ENCODE measurements around the gene LHX4. TPM values are rescaled to one million over a fixed set of nuclear protein-coding genes. Genes with fewer than 3 reads are reported as not detected.

LHX4 gene
- total and polyA plus RNA-seq, 10 of the 15 experiments (the other 5 are each of a cell fraction or from before 2014, with no cell fraction given) = 0.05 to 0.80 (median 0.32) TPM; not detected in 6

- in situ Hi-C loops (cut with MboI) = no loop called here
- POLR2A ChIA-PET = no interaction called here
- no peak for FAIRE-seq
- Histone ChIP-seq H4K20me1 (ENCODE audit: control insufficient read depth, insufficient read depth) (no peaks in the 10 kb centered on the region), H3K27me3 (replicated peaks in 1 of 2; ENCODE audit: control insufficient read depth in 2 of 2, insufficient read depth in 2 of 2, low read length in 1 of 2) (no peaks in the 10 kb centered on the region), H3K9ac (ENCODE audit: control insufficient read depth, insufficient read depth, low read length) (no peak overlapping the region), H2AFZ (ENCODE audit: control insufficient read depth, low read depth, low read length) (no peak overlapping the region), H3K4me2 (ENCODE audit: control insufficient read depth, insufficient read depth) (no peak overlapping the region), H3K27ac (ENCODE audit: control insufficient read depth, insufficient read depth) (no peak overlapping the region), H3K79me2 (ENCODE audit: control insufficient read depth, insufficient read depth, low read length) (no peaks in the 10 kb centered on the region), H3K4me3 (no peak overlapping the region), H3K36me3 (ENCODE audit: control insufficient read depth in 2 of 2, insufficient read depth in 2 of 2, low read length in 1 of 2) (no peaks in the 10 kb centered on the region), H3K4me1 (ENCODE audit: control insufficient read depth, insufficient read depth, low read length) (no peaks in the 10 kb centered on the region), H3K9me3 (replicated peaks; ENCODE audit: control insufficient read depth, insufficient read depth, low read length) (no peaks in the 10 kb centered on the region)
- ATAC-seq = no peak
- TF ChIP-seq ZBED1 (IDR thresholded peaks at IDR 0.05; ENCODE audit: borderline replicate concordance) (no peak), FOS (IDR thresholded peaks at IDR 0.05; ENCODE audit: borderline replicate concordance, extremely low read depth, insufficient read length) (no peak), RB1 (IDR thresholded peaks at IDR 0.05; ENCODE audit: borderline replicate concordance) (no peak), PAX5 (IDR thresholded peaks at IDR 0.05; ENCODE audit: borderline replicate concordance, low read depth, low read length) (no peak), ATF7 (IDR thresholded peaks at IDR 0.05; ENCODE audit: low read depth) (no peak), TAF1 (IDR thresholded peaks at IDR 0.05; ENCODE audit: borderline replicate concordance, low read depth, low read length) (no peak), MYB (IDR thresholded peaks at IDR 0.05; ENCODE audit: borderline replicate concordance, low read depth, low read length) (no peak)
- WGBS (ENCODE audit: insufficient coverage, insufficient replicate concordance, low lambda C conversion rate, missing lambda C conversion rate) = 30% methylated on average over 7 of the region's 7 CpGs
- no TSS peak for BruUV-seq (replicated peaks)
- SMC1A ChIA-PET (ENCODE audit: uncharacterized antibody, unreplicated experiment) = no interaction called here
- CTCF ChIA-PET = no interaction called here
- RAD21 ChIA-PET (ENCODE audit: unreplicated experiment) = no interaction called here
- intact Hi-C loops (cut with micrococcal nuclease; ENCODE audit: unreplicated experiment) = no loop called here
- no peak for DNase-seq (ENCODE audit: low read depth, low spot score)
These were observed 13.1 kb upstream of the LHX4 start for GRCh38 chr1:180217006-180217405.

DNA sequence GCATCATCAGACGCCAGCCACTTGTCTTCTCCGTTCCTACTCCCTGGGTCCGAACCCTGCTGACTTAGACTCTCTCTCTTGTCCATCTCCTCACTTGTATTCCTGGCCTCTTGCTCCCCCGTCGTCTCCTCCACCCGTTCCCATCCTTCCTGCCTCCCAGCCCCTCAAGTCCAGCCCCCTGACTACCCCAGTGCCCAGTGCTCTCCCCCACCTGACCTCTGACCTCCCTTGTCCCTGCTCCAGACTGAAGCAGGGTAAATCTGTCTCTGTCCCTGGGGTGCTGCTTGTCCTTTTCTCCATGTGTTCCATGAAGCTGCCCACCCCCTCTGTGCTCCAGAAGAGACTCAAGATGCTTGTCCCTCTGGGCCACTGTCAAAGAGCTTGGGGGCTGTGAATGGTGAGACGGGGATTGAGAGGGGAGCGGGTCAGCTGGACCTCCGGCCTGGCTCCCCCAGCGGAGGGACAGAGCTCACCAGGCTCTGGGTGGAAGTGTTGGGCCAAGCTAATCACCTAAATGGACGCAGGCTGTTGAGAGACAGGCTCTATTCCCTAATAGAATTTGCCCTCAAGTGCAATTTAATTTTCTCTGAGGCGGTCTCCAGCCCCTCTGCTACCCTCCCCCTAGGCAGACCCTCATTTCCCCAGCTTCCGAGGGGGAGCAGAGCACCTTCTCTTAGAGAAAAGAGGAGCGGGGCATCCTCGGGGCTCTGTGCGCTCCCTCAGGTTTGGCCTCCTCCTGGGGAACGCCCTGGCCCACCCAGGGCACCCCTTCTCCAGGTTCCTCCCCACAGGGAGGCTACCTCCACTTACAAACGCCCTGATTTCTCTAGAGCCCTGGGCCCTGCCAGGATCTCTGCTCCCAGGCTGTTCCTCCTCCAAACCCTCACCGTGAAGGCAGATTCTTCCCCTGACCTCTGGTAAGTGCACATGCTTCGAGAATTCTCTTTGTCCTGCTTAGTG lies 11.0 kb upstream of the LHX4 start:
- no peak overlapping the region for H3K27ac ChIP-seq (ENCODE audit: control insufficient read depth, insufficient read depth)
- BruUV-seq (replicated peaks) = no TSS peak
- in situ Hi-C loops (cut with MboI) (no loop called here), intact Hi-C loops (cut with micrococcal nuclease; ENCODE audit: unreplicated experiment) (no loop called here)
- DNase-seq (ENCODE audit: low read depth, low spot score) (no peak), FAIRE-seq (no peak), ATAC-seq (no peak)
- RAD21 ChIA-PET (ENCODE audit: unreplicated experiment) = no interaction called here
- no peak overlapping the region for H3K4me2 ChIP-seq (ENCODE audit: control insufficient read depth, insufficient read depth)
- H4K20me1 ChIP-seq (ENCODE audit: control insufficient read depth, insufficient read depth) = no peaks in the 10 kb centered on the region
- no peak overlapping the region for H3K9ac ChIP-seq (ENCODE audit: control insufficient read depth, insufficient read depth, low read length)
- no peaks in the 10 kb centered on the region for H3K79me2 ChIP-seq (ENCODE audit: control insufficient read depth, insufficient read depth, low read length)
- no peaks in the 10 kb centered on the region; the same call in 1 of the 2 replicates for H3K4me1 ChIP-seq (ENCODE audit: control insufficient read depth, insufficient read depth, low read length)
- WGBS (ENCODE audit: insufficient coverage, insufficient replicate concordance, low lambda C conversion rate, missing lambda C conversion rate) = 38% methylated on average over 20 of the region's 20 CpGs
- no peak overlapping the region for H3K4me3 ChIP-seq
- no peaks in the 10 kb centered on the region for H3K36me3 ChIP-seq (ENCODE audit: control insufficient read depth in 2 of 2, insufficient read depth in 2 of 2, low read length in 1 of 2)
- CTCF ChIA-PET = interaction anchor here (1.4 kb wide), 1 partner anchor 207 kb away, joined by 3 read pairs; no protein-coding TSS in a partner anchor
- TF ChIP-seq, protein P1, sequence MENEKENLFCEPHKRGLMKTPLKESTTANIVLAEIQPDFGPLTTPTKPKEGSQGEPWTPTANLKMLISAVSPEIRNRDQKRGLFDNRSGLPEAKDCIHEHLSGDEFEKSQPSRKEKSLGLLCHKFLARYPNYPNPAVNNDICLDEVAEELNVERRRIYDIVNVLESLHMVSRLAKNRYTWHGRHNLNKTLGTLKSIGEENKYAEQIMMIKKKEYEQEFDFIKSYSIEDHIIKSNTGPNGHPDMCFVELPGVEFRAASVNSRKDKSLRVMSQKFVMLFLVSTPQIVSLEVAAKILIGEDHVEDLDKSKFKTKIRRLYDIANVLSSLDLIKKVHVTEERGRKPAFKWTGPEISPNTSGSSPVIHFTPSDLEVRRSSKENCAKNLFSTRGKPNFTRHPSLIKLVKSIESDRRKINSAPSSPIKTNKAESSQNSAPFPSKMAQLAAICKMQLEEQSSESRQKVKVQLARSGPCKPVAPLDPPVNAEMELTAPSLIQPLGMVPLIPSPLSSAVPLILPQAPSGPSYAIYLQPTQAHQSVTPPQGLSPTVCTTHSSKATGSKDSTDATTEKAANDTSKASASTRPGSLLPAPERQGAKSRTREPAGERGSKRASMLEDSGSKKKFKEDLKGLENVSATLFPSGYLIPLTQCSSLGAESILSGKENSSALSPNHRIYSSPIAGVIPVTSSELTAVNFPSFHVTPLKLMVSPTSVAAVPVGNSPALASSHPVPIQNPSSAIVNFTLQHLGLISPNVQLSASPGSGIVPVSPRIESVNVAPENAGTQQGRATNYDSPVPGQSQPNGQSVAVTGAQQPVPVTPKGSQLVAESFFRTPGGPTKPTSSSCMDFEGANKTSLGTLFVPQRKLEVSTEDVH (IDR thresholded peaks at IDR 0.05; ENCODE audit: low read depth, partially characterized antibody) = no peak
- no peak for TF ChIP-seq MEF2B (IDR thresholded peaks at IDR 0.05; ENCODE audit: partially characterized antibody, poor library complexity, severe bottlenecking)
- POLR2A ChIA-PET = no interaction called here
- no peaks in the 10 kb centered on the region; a peak in 2 of 4 replicates for H3K27me3 ChIP-seq (replicated peaks in 1 of 2; ENCODE audit: control insufficient read depth in 2 of 2, insufficient read depth in 2 of 2, low read length in 1 of 2)
- no peaks in the 10 kb centered on the region for H3K9me3 ChIP-seq (replicated peaks; ENCODE audit: control insufficient read depth, insufficient read depth, low read length)
- no peak overlapping the region for H2AFZ ChIP-seq (ENCODE audit: control insufficient read depth, low read depth, low read length)
- SMC1A ChIA-PET (ENCODE audit: uncharacterized antibody, unreplicated experiment) = no interaction called here
